NCI-H446 treated with DMSO at 0.1 percent for 48 hours (cell line): ENCODE measurements around the gene OGN.
"Not testable (repeated sequence)": the region's sequence is repeated elsewhere in the genome, so short reads cannot be mapped to it uniquely, and the experiment has no call there.

Experiments used
- DNase-seq: peaks from one replicate; lab custom pipeline; 2025; lab: John Stamatoyannopoulos, UW

The OGN gene

GRCh38 chr9:92404042-92404836, at the start of gene OGN:
OGN (minus strand) TSS chr9:92404578; CDS start chr9:92403407, 1,171 bp downstream.
- DNase-seq = no peak

- no peak for DNase-seq
Observed at GRCh38 chr9:92446536-92446935, 42.2 kb upstream of the OGN start.

DNA sequence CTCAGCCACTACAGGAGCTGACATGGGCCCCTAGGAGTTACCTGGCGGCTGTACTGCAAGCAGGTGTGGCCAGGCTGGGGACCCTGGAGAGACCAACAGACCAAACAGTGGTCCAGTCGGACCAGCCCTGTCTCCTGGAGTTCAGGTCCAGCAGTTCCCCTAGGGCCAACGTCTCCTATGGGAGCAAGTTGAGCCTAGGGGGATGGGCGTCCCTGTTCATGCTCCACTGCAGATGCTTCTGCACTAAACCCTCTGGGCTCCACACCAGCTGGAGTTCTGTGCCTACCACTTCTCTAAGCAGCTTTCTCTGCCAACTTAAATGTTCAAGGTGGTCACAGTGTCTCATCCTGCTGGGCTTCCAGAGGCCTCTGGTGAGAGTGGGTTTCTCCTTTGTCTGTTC, 40.5 kb upstream of the OGN start:
- no peak for DNase-seq

DNA sequence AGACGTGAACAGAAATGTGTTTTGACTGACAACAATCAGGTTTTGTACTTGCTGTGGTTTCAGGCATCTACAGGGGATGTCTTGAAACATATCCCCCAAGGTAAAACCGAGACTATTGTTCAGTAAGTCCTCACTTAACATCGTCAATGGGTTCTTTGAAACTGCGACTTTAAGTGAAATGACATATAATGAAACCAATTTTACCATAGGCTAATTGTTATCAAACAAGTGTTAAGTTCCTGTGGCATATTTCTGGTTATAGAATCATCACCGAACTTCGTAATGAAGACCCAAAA, 36.3 kb upstream of the OGN start:
- no peak for DNase-seq

DNA sequence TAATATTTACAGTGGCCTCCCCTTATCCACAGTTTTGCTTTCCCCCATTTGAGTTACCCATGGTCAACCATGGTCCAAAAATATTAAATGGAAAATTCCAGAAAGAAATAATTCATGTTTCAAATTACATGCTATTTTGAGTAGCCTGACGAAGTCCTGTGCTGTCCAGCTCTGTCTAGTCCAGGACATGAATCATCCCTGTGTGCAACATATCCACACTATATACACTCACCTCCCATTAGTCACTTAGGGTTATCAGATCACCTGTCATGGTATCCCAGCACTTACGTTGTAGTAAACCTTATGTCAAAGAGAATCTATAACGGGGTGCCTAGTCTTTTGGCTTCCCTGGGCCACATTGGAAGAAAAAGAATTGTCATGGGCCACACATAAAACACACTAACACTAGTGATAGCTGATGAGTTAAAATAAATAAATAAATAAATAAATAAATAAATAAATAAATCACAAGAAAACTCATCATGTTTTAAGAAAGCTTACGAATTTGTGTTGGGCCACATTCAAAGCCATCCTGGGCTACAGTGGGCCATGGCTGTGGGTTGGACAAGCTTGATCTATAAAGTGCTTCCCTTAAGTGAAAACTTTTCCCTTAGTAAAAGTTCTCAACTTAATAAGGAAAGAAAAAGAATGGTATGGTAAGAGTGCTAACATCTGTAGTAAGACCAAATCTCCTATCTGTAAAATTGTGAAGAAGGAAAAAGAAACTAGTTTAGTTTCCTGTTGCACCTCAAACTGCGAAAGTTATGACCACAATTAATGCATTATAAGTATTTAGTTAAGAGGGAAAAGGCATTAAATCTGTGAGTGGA, 35.8 kb upstream of the OGN start:
- DNase-seq = no peak

DNA sequence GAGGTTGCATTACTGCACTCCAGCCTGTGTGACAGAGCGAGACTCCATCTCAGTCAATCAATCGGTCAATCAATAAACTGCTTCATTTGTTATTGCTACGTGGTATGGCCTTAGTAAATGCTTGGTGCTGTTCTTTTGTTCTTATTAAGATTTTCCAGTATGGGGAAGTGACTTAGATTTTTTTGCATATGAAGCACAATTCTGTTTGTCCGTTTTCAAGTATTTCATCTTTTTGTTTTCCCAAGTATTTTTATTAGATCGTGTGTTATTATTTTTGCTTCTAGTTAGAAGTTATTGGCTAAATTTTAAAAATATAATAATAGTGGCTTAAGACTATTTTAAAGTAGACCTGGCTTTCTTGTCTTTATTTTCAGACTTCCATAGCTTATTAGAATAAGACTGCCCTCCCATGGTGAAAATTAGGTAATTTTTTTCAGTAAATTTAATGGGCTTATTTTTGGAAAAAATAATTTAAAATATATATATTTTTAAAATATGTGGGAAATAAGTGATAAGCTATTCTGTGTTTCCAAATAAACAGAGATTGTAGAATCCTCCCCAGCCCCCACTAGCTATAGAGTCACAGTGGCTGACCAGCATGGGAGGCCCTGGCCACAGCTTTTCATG, 34.6 kb upstream of the OGN start:
- DNase-seq = no peak

- DNase-seq = no peak
Observed at GRCh38 chr9:92435263-92435662, 30.9 kb upstream of the OGN start.

DNA sequence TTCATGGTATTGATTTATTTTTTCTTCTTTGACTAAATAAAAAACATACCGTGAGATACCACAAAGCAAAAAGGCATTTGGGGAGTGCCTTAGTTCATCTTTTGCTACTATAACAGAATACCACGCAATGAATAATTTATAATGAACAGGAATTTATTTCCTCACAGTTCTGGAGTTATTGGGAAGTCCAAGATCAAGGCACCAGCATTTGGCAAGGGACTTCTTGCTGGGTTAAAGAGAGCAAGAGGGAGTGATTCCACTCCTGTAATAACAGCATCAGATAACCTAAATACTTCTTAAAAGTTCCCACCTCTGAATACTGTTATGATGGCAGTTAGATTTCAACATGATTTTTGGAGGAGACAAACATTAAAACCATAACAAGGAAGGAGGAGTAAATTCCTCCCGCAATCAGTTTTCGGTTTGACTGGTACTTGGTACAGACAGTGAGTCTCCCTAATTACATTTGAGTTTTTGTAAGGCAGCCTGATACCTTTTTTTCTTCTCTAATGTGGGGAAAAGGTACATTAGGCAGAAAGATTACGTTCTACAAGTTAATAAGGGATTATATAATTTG, 28.7 kb upstream of the OGN start:
- DNase-seq = no peak

DNA sequence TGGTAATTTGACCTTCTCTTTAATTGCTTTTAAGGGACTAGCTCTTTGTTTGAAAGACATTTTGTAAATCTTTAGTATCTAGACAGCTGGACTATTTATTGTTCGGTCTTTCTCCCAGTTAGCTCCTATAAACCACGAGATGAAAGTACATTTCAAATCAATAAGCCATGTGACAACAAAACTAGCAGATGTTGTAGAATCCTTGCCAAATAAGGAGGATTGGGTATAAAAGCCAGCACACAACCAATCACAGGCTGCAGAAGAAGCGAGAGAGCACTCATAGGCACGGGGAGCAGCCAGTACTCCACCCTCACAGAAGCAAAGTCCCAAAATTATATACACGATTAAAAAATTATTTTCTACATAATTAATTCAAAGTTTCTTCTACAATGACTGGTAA, 28.0 kb upstream of the OGN start:
- DNase-seq = no peak

DNA sequence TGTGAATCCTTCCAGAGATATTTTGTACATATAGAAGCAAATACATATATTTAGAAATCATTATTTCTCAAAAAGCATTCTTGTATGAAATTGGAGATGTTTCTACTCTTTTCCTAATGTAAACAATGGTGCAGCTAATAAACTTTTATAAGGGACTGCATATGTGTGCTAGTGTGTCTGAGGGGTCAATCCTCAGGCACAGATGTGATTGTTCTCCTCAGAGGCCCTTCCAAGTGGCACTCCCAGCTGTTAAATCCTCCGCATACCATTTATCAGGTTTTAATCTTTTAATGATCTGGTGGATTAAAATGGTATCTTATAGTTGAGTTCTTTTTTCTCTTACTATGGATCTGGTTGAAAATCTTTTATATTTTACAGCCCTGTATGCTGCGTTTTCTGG, 25.5 kb upstream of the OGN start:
- no peak for DNase-seq

- DNase-seq = no peak
Observed at GRCh38 chr9:92426501-92427145, 22.2 kb upstream of the OGN start.

GRCh38 chr9:92425474-92425873, 21.1 kb upstream of the OGN start:
- no peak for DNase-seq

- DNase-seq = no peak
Observed at GRCh38 chr9:92424340-92424739, 20.0 kb upstream of the OGN start, which contains the start of gene OMD. OMD (minus strand) TSS chr9:92424471; CDS start chr9:92417558, 6,913 bp downstream.

DNA sequence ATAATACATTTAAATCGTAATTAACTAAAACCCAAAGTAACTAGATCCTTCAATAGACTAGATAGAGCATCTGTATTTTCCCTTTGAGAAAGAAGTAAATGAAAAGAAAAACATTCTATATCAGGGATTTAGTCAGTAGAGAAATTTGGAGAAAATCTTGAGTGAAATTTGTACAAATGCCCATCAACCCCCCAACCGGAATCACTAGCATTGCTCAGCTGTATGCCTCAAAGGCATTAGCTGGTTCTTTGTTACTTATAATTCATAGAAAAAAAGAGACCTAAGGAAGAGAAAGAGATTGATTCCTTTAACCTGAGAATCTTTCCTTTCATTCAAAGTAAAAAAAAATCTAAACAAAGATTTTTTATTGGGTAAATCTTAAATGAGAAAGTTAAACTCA, 19.2 kb upstream of the OGN start:
- no peak for DNase-seq

DNA sequence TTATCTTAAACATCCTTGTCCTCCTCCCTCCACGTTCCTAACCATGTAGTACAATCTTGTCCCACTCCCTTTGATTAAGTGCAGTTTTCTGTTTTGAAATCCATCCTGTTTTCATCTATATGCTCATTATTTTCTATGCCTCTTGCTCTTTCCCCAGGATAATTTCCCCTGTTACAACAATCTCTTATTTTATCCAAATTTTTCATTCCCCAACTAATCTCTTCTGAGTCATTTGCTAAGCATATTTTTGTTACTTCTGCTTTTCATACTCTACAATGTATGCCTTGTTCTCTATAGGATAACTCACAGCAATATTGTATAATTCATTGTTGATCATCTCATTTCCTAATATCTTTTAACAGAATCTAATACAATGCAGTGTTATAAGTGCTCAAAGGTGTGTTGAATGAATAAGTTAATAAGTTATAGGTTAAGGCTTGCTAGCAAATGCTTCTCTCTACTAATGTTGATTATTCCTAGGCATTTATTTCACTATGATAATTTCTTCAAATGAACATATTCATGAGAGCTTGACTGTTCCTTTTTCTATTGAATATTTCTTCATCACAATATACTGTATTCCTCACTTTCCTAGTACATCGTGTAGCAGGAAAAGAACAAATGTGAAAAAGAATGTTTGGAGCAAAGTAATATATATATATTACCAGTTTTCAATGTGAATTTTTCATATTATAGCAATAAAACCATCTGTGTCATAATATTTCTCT, 18.4 kb upstream of the OGN start:
- DNase-seq = no peak

DNA sequence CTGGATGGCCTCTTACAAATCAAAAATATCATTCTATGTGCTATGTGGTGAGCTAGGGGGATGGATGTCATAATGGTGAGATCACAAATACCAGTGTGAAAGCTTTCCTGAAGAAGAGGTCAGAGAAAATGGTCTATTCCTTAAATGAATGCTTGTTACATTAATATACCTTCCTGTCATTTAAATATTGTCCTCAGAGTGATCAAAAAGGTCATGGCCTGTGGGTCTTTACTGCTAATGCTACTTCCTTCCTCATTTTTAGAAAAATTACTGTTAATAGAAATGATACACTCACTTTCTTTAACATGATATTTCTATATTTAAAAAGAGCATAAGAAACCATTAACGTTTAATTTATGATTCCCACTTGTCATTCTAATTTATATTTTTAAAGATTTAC, 10.2 kb upstream of the OGN start:
- DNase-seq = no peak

DNA sequence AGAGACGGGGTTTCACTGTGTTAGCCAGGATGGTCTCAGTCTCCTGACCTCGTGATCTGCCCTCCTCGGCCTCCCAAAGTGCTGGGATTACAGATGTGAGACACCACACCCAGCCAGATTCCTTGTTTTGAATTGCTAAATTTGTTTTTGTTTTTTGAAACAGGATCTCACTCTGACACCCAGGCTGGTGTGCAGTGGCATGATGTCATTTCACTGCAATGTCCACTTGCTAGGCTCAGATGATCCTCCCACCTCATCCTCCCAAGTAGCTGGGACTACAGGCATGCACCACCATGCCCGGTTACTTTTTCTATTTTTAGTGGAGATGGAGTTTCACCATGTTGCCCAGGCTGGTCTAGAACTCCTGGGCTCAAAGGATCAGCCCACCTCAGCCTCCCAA, 6.8 kb upstream of the OGN start:
- not testable (repeated sequence) for DNase-seq

DNA sequence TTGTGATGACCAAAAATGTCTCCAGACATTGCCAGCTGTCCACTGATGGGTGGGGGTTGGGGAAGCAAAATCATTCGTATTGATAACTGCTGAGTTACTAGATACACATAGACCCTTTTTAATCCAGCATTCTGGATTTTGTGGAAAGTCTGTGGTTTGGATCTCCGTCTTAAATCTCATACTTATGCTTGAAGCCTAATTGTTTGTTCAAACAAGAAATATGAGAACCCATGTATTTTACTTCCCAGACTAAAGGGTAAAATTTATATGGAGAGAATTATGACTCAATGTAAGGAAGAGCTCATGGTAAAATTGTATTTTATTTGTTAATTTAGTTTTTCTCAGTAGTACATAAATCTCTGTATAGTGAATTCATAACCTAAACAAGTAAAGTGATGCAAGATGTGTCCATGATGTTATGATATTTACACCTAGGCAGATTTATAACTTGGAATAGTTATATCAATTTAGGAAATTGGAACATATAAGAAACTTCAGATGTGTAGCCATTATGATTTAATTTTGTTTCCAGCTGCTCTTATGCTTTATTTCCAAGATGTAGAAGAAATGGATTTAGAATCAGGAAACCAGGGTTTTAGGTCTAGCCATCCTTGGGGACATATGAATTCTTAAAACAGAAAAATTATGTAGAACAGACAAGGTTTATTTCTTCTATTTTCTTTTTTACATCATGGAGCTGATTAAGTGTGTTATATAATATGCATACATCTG, 4.5 kb upstream of the OGN start:
- no peak for DNase-seq

DNA sequence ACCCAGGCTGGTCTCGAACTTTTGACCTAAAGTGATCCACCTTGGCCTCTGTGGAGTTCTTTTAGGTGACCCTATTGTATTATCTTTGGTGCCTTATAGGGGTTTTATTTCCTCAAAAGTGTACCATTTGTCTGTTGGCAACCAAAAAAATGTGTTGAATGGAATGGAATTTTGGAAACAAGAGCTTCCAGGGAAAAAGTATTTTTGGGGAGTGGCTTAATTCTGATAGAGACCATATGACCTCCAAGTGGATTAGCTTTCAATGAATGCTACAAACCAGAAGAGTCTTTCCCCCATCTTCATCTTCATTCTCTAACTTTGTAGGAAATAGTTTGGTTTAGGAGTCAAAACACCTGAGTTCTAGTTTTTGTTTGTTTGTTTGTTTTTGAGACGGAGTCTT, 3.4 kb upstream of the OGN start:
- no peak for DNase-seq

GRCh38 chr9:92406477-92406876, 2.1 kb upstream of the OGN start:
- no peak for DNase-seq

- DNase-seq = no peak
Observed at GRCh38 chr9:92405818-92406217, 1.4 kb upstream of the OGN start.
